Measurements from ENCODE around the gene WNT11.

DNA sequence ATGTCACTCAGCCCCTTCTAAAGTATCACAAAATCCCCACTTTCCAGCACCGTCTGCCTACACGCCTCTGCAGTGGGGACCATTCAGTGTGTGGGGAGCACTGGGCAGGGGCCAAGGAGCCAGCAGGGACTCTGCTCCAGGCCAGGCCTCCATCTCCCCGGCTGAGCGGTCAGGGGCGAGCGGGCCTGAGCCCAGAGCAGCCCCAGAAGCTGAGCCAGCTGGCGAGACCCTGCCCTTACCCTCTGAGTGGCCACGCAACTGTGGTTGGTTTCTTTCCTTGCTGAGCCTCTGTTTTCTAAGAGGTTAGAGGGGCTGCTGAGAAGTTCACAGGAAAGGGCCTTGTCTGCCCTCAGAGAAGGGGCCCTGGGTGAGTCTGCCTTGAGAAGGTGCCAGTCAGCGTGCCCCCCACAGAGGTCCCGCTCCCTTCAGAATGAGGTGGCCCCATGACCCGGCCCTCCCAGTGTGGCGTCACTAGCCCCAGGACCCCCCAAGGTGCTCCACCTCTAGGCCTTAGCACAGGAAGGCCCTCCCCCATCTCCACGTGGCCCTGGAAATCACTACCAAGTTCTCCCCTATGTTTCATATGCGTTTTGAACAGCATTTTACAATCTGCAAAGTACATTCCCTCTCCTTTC, 46.9 kb downstream of the WNT11 start:
- TF ChIP-seq, protein P1, sequence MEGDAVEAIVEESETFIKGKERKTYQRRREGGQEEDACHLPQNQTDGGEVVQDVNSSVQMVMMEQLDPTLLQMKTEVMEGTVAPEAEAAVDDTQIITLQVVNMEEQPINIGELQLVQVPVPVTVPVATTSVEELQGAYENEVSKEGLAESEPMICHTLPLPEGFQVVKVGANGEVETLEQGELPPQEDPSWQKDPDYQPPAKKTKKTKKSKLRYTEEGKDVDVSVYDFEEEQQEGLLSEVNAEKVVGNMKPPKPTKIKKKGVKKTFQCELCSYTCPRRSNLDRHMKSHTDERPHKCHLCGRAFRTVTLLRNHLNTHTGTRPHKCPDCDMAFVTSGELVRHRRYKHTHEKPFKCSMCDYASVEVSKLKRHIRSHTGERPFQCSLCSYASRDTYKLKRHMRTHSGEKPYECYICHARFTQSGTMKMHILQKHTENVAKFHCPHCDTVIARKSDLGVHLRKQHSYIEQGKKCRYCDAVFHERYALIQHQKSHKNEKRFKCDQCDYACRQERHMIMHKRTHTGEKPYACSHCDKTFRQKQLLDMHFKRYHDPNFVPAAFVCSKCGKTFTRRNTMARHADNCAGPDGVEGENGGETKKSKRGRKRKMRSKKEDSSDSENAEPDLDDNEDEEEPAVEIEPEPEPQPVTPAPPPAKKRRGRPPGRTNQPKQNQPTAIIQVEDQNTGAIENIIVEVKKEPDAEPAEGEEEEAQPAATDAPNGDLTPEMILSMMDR (IDR thresholded peaks at IDR 0.05): no peak
- TF ChIP-seq POLR2A (IDR thresholded peaks at IDR 0.05): no peak

Data from esophagus squamous epithelium (tissue), 4 donors.